ENCODE measurements around the gene GPR22.

DNA sequence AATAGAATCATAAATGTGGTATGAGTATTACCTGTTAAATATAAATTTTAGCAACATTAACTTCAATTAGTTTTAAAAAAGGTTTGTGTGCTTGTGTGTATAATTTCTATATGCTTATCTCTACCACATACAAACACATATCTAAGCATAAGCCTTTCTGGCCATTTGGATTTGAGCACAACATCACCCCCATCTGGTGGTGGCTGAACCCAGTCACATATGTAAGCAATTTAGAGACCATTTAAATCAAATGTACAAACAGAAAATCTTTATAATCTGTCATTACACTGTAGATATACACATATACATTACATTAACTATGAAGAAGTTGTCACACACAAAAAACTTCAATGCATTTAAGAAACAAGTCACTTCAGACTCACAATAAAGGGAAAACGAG, 31.7 kb downstream of the GPR22 start:
- TF ChIP-seq, protein P1, sequence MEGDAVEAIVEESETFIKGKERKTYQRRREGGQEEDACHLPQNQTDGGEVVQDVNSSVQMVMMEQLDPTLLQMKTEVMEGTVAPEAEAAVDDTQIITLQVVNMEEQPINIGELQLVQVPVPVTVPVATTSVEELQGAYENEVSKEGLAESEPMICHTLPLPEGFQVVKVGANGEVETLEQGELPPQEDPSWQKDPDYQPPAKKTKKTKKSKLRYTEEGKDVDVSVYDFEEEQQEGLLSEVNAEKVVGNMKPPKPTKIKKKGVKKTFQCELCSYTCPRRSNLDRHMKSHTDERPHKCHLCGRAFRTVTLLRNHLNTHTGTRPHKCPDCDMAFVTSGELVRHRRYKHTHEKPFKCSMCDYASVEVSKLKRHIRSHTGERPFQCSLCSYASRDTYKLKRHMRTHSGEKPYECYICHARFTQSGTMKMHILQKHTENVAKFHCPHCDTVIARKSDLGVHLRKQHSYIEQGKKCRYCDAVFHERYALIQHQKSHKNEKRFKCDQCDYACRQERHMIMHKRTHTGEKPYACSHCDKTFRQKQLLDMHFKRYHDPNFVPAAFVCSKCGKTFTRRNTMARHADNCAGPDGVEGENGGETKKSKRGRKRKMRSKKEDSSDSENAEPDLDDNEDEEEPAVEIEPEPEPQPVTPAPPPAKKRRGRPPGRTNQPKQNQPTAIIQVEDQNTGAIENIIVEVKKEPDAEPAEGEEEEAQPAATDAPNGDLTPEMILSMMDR (IDR thresholded peaks at IDR 0.05): peak in 3 of 6 experiments; percentile 20 to 61 (median 26)
- TF ChIP-seq POLR2A (IDR thresholded peaks at IDR 0.05): no peak
